OCI-LY1 (cell line): Measurements from ENCODE around the gene MYO1E.
"Not testable (repeated sequence)": the region's sequence is repeated elsewhere in the genome, so short reads cannot be mapped to it uniquely, and the experiment has no call there.

Source experiments
- H2AFZ ChIP-seq: fragments of 200-600 bp; sonication (generic), shearing (Covaris generic); 2 replicates; pipeline ENCODE4 v1.6.0; 2014; ENCODE audit warnings: antibody characterized with exemption, mild to moderate bottlenecking, low read length
- H3F3A ChIP-seq: fragments of 200-600 bp; sonication (generic), shearing (Covaris generic); 2 replicates; pipeline ENCODE4 v1.6.0; 2014; ENCODE audit warnings: mild to moderate bottlenecking, antibody characterized with exemption, low read length, moderate library complexity; ENCODE audit not compliant: insufficient read depth
- H3K27ac ChIP-seq: fragments of 200-600 bp; sonication (generic); 2 replicates; pipeline ENCODE4 v1.5.1; 2014; ENCODE audit warnings: low read length, mixed run types, mild to moderate bottlenecking, low read depth; ENCODE audit not compliant: poor library complexity, severe bottlenecking
- H3K27me3 ChIP-seq: fragments of 200-600 bp; sonication (generic); 2 replicates; pipeline ENCODE4 v1.6.0; 2014; ENCODE audit warnings: antibody characterized with exemption, mild to moderate bottlenecking, low read length, moderate library complexity; ENCODE audit not compliant: insufficient read depth
- H3K36me3 ChIP-seq: fragments of 200-600 bp; sonication (generic); 2 replicates; pipeline ENCODE4 v1.6.1; 2014; ENCODE audit warnings: mild to moderate bottlenecking, antibody characterized with exemption, low read length, moderate library complexity, mixed read lengths; ENCODE audit not compliant: insufficient read depth
- H3K4me1 ChIP-seq: fragments of 200-600 bp; sonication (generic); 2 replicates; pipeline ENCODE4 v1.5.1; 2014; ENCODE audit warnings: mild to moderate bottlenecking, low read length, moderate library complexity; ENCODE audit not compliant: insufficient read depth, severe bottlenecking
- H3K4me2 ChIP-seq: fragments of 200-600 bp; sonication (generic), shearing (Covaris generic); 2 replicates; pipeline ENCODE4 v1.6.1; 2014; ENCODE audit warnings: low read length
- H3K4me3 ChIP-seq: fragments of 200-600 bp; sonication (generic); 2 replicates; pipeline ENCODE4 v1.5.1; 2014; ENCODE audit warnings: low read length, low read depth, mild to moderate bottlenecking, mixed read lengths; ENCODE audit not compliant: poor library complexity, severe bottlenecking
- H3K79me2 ChIP-seq: fragments of 200-600 bp; shearing (Covaris generic); 2 replicates; pipeline ENCODE4 v1.6.1; 2016; ENCODE audit warnings: mixed run types, low read length, mixed read lengths; ENCODE audit not compliant: insufficient read depth
- H3K9ac ChIP-seq: fragments of 200-600 bp; sonication (generic), shearing (Covaris generic); 2 replicates; pipeline ENCODE4 v1.6.1; 2014; ENCODE audit warnings: mild to moderate bottlenecking, low read length, mixed read lengths
- H3K9me2 ChIP-seq: fragments of 200-600 bp; sonication (generic), shearing (Covaris generic); 2 replicates; pipeline ENCODE4 v1.6.1; 2014; ENCODE audit warnings: low read depth, mild to moderate bottlenecking, low read length, mixed read lengths
- H3K9me3 ChIP-seq: fragments of 200-600 bp; shearing (Covaris generic); 2 replicates; pipeline ENCODE4 v1.6.1; 2014; ENCODE audit warnings: low read length, mixed read lengths
- H4K20me1 ChIP-seq: fragments of 200-600 bp; sonication (generic), shearing (Covaris generic); 2 replicates; pipeline ENCODE4 v1.6.0; 2016; ENCODE audit warnings: mild to moderate bottlenecking, low read length; ENCODE audit not compliant: insufficient read depth
- EZH2 ChIP-seq: fragments of 200-600 bp; sonication (generic), shearing (Covaris generic); IDR thresholded peaks from 2 replicates; pipeline ENCODE4 v1.8.0; 2017; ENCODE audit warnings: borderline replicate concordance, mixed run types, mild to moderate bottlenecking, antibody characterized with exemption, low read length, moderate library complexity, mixed read lengths
- TF ChIP-seq, protein P1 (sequence below): fragments of 200-600 bp; sonication (generic), shearing (Covaris generic); IDR thresholded peaks from 2 replicates; pipeline ENCODE4 v1.5.1; 2017; ENCODE audit warnings: mild to moderate bottlenecking, antibody characterized with exemption, low read length, moderate library complexity, mixed read lengths

The MYO1E gene

DNA sequence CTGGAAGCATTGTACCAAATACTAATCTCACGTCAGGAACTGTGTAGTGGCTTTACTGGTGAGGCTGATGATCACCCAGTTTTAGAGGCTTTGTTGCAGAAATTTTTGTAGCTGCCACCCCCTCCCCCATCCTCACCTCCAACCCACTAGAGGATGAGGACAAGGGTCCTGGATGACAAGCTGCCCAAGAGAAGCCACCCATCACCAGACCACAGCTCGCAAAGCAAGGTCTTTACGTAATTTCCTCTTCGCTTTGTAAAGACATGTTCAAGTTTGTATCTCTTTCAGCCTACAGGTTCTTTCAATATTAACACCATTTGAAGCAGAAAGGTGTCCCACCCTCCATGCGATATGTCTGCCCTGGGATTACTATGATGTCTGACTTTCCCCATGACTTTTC lies 91.8 kb downstream of the MYO1E start:
- no peak overlapping the region for H2AFZ ChIP-seq
- H3F3A ChIP-seq, result no peaks in the 10 kb centered on the region
- H3K27ac ChIP-seq, result no peak overlapping the region
- no peaks in the 10 kb centered on the region for H4K20me1 ChIP-seq
- no peak overlapping the region for H3K9ac ChIP-seq
- no peaks in the 10 kb centered on the region for H3K27me3 ChIP-seq
- no peak overlapping the region for H3K4me3 ChIP-seq
- TF ChIP-seq, protein P1, sequence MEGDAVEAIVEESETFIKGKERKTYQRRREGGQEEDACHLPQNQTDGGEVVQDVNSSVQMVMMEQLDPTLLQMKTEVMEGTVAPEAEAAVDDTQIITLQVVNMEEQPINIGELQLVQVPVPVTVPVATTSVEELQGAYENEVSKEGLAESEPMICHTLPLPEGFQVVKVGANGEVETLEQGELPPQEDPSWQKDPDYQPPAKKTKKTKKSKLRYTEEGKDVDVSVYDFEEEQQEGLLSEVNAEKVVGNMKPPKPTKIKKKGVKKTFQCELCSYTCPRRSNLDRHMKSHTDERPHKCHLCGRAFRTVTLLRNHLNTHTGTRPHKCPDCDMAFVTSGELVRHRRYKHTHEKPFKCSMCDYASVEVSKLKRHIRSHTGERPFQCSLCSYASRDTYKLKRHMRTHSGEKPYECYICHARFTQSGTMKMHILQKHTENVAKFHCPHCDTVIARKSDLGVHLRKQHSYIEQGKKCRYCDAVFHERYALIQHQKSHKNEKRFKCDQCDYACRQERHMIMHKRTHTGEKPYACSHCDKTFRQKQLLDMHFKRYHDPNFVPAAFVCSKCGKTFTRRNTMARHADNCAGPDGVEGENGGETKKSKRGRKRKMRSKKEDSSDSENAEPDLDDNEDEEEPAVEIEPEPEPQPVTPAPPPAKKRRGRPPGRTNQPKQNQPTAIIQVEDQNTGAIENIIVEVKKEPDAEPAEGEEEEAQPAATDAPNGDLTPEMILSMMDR, result no peak
- TF ChIP-seq EZH2, result no peak
- no peak overlapping the region for H3K4me2 ChIP-seq
- no peaks in the 10 kb centered on the region for H3K36me3 ChIP-seq
- H3K9me3 ChIP-seq, result no peaks in the 10 kb centered on the region
- peaks cover 30% of the 10 kb centered on the region for H3K4me1 ChIP-seq
- 0 out of 2 replicates have a peak, but pooled peaks cover 14% of the 10 kb centered on the region for H3K79me2 ChIP-seq
- H3K9me2 ChIP-seq, result no peaks in the 10 kb centered on the region

DNA sequence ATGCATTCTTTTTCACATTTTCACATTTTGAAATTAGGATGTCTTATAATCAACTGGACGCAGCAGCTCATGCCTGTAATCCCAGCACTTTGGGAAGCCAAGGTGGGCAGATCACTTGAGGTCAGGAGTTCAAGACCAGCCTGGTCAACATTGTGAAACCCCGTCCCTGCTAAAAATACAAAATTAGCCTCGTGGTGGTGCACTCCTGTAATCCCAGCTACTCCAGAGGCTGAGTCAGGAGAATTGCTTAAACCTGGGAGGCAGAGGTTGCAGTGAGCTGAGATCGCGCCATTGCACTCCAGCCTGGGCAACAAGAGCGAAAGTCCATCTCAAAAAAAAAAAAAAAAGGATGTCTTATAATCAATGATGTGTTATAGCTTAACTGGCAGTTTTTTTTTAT lies 92.4 kb downstream of the MYO1E start:
- Histone ChIP-seq H3K4me1 (peaks cover 28% of the 10 kb centered on the region), H3K79me2 (0 out of 2 replicates have a peak, but pooled peaks cover 11% of the 10 kb centered on the region)
- not testable (repeated sequence) for H3K27ac ChIP-seq, H3K9ac ChIP-seq, H3K36me3 ChIP-seq, H2AFZ ChIP-seq, H4K20me1 ChIP-seq, H3K9me2 ChIP-seq, H3K9me3 ChIP-seq, H3K4me3 ChIP-seq, H3K27me3 ChIP-seq, H3K4me2 ChIP-seq, H3F3A ChIP-seq

DNA sequence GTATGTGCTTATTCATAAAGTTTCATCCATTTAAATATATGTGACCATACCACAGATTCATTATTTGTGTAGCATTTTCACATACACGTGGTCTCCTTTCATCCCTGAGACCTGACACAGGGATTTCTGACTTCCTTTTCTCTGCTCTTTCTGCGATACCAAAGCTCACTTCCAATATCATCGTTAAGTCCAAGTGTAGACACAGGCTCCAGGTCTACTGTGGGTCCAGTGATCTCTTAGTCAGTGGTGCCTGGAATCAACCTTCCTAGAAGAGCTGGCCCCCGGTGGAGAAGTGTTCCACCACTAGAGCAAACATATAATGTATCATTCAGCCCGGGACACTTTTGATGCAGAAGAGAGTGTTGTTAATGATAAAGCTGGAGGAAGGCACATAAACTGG lies 93.6 kb downstream of the MYO1E start:
- Histone ChIP-seq H3K36me3 (no peaks in the 10 kb centered on the region), H3K4me1 (peaks cover 23% of the 10 kb centered on the region), H3K9me3 (no peaks in the 10 kb centered on the region), H3K27me3 (no peaks in the 10 kb centered on the region), H3K79me2 (0 out of 2 replicates have a peak, but pooled peaks cover 11% of the 10 kb centered on the region), H3F3A (no peaks in the 10 kb centered on the region), H3K9ac (no peak overlapping the region), H3K4me3 (no peak overlapping the region), H4K20me1 (no peaks in the 10 kb centered on the region), H3K9me2 (no peaks in the 10 kb centered on the region), H2AFZ (no peak overlapping the region), H3K4me2 (no peak overlapping the region), H3K27ac (no peak overlapping the region)
- no peak for TF ChIP-seq EZH2
- TF ChIP-seq, protein P1, result no peak

DNA sequence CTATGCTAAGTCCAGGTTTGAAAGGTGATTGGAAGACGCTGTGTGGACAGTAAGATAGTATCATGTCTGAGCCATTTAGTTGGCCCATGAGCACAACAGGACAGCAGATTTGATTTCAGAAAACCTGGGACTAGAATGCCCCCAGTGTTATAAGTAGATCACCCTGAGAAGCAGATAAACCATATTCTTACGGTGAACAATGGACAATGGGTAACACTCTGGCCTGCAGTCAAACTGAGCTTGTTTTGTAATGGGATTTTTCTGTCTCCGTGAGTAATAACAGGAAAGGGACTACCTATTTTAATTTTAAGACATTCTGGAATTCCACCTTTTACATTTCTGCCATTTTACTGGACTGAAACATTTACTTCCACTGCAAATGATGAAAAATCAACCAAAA lies 94.6 kb downstream of the MYO1E start:
- H3K9ac ChIP-seq, result no peak overlapping the region
- no peaks in the 10 kb centered on the region for H3F3A ChIP-seq
- H4K20me1 ChIP-seq, result no peaks in the 10 kb centered on the region
- H3K9me3 ChIP-seq, result no peaks in the 10 kb centered on the region
- H3K4me1 ChIP-seq, result peaks cover 15% of the 10 kb centered on the region
- H3K27me3 ChIP-seq, result no peaks in the 10 kb centered on the region
- no peak overlapping the region for H3K4me2 ChIP-seq
- no peaks in the 10 kb centered on the region for H3K36me3 ChIP-seq
- H2AFZ ChIP-seq, result no peak overlapping the region
- no peak overlapping the region for H3K4me3 ChIP-seq
- TF ChIP-seq EZH2, result no peak
- TF ChIP-seq, protein P1, result no peak
- H3K27ac ChIP-seq, result no peak overlapping the region
- H3K79me2 ChIP-seq, result 0 out of 2 replicates have a peak, but pooled peaks cover 14% of the 10 kb centered on the region
- no peaks in the 10 kb centered on the region for H3K9me2 ChIP-seq
